Osteocyte (in vitro differentiated cells): ENCODE measurements around the gene SLCO3A1. TPM values are rescaled to one million over a fixed set of nuclear protein-coding genes. Genes with fewer than 3 reads are reported as not detected.
A peak's percentile ranks its signal among the peaks of the same experiment; 100 is the strongest.

ENCODE experiments used
- DNase-seq: peaks from one replicate; pipeline ENCODE4 v3.0.0; 2021; ENCODE audit warnings: mixed read lengths; ENCODE audit not compliant: unreplicated experiment; ENCODE audit errors: extremely low spot score
- H3K27ac Mint-ChIP-seq: one replicate; pipeline ENCODE4 v1.8.0; 2021; ENCODE audit warnings: mild to moderate bottlenecking, mixed read lengths; ENCODE audit not compliant: unreplicated experiment
- H3K27me3 Mint-ChIP-seq: one replicate; pipeline ENCODE4 v1.8.0; 2021; ENCODE audit warnings: mixed read lengths; ENCODE audit not compliant: unreplicated experiment
- H3K36me3 Mint-ChIP-seq: one replicate; pipeline ENCODE4 v1.8.0; 2021; ENCODE audit warnings: mixed read lengths; ENCODE audit not compliant: unreplicated experiment
- H3K4me1 Mint-ChIP-seq: one replicate; pipeline ENCODE4 v1.8.0; 2021; ENCODE audit warnings: mixed read lengths; ENCODE audit not compliant: unreplicated experiment
- H3K4me3 Mint-ChIP-seq: one replicate; pipeline ENCODE4 v1.8.0; 2021; ENCODE audit warnings: mild to moderate bottlenecking, moderate library complexity, mixed read lengths; ENCODE audit not compliant: unreplicated experiment
- H3K9me3 Mint-ChIP-seq: one replicate; pipeline ENCODE4 v1.8.0; 2021; ENCODE audit warnings: mixed read lengths; ENCODE audit not compliant: unreplicated experiment
- total RNA-seq: library from RNA; stranded (reverse); gene quantifications from 2 replicates; pipeline ENCODE4 v1.2.1, GENCODE V29; 2021
- TF ChIP-seq, protein P1 (sequence below): fragments of 200-600 bp; sonication (generic); IDR thresholded peaks from 2 replicates; pipeline ENCODE4 v1.5.0; 2021; ENCODE audit warnings: antibody characterized with exemption, mild to moderate bottlenecking, moderate library complexity

Gene SLCO3A1
- total RNA-seq, 1 donor from 2014 or later = 1.3 TPM

DNA sequence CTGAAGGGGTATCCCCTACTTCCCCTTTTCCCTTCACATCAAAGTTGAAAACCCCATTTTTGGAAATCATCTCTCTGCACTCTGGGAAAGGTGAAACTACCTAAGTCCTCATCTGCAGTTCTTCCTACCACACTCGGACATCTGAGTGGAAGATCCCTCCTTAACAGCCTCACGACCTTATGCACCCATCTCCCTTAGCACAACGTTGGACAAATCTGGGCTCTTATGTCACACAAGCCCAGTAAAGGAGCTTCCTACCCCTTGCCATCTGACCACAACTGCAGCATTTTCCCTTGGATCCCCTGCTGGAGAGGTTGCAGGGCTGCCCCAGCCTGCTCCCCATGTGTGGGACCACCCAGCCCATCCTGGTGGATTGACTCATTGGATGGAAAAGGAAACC lies 288.1 kb downstream of the SLCO3A1 start:
- peak; percentile 71 for DNase-seq
- Mint-ChIP-seq H3K9me3 (peaks cover 4% of the 10 kb centered on the region), H3K4me1 (no peaks in the 10 kb centered on the region), H3K36me3 (no peaks in the 10 kb centered on the region), H3K27me3 (no peaks in the 10 kb centered on the region), H3K27ac (no peak overlapping the region), H3K4me3 (no peak overlapping the region)
- TF ChIP-seq, protein P1, sequence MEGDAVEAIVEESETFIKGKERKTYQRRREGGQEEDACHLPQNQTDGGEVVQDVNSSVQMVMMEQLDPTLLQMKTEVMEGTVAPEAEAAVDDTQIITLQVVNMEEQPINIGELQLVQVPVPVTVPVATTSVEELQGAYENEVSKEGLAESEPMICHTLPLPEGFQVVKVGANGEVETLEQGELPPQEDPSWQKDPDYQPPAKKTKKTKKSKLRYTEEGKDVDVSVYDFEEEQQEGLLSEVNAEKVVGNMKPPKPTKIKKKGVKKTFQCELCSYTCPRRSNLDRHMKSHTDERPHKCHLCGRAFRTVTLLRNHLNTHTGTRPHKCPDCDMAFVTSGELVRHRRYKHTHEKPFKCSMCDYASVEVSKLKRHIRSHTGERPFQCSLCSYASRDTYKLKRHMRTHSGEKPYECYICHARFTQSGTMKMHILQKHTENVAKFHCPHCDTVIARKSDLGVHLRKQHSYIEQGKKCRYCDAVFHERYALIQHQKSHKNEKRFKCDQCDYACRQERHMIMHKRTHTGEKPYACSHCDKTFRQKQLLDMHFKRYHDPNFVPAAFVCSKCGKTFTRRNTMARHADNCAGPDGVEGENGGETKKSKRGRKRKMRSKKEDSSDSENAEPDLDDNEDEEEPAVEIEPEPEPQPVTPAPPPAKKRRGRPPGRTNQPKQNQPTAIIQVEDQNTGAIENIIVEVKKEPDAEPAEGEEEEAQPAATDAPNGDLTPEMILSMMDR = no peak

DNA sequence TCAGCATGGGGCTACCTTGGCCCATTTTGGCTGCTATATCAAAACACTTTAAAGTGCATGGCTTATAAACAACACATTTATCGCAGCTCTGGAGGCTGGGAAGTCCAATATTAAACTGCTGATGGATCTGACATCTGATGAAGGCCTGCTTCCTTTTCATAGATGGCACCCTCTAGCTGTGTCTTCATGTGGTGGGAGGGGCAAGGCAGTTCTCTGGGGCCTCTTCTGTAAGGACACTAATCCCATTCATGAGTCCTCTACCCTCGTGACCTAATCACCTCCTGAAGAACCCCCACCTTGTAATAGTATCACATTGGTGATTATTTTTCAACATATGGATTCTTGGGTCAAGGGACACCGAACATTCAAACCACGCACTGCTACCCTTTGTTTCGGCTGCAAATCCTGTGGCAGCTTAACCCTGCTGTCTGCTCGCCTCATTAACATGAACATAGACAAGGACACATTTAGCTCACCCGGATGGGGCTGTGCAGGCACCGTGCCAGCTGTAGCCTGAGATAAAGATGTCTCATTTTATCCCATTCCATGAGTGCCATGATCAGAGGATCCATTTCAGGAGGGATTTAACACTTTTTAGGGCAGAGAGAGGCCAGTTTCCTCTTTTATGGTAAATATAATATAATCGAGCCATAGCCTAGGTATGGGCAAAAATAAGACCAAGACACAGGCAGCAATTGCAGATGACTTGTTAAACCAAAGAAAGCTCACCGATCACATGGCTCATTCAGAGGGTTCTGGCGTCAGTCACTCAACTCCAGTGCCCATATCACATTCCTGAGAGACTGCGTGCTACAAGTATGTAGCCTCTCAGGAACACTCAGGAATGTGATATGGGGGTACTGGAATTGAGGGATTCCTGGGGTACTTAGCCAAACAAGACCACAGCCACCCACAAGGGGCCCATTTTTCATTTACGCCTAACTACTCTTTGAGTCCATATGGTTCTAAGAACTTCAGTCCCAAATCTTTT lies 289.0 kb downstream of the SLCO3A1 start:
- DNase-seq = no peak
- no peaks in the 10 kb centered on the region for H3K36me3 Mint-ChIP-seq
- H3K4me1 Mint-ChIP-seq = no peaks in the 10 kb centered on the region
- peaks cover 4% of the 10 kb centered on the region for H3K9me3 Mint-ChIP-seq
- H3K27ac Mint-ChIP-seq = no peak overlapping the region
- H3K27me3 Mint-ChIP-seq = no peaks in the 10 kb centered on the region
- H3K4me3 Mint-ChIP-seq = no peak overlapping the region
- TF ChIP-seq, protein P1 = no peak

DNA sequence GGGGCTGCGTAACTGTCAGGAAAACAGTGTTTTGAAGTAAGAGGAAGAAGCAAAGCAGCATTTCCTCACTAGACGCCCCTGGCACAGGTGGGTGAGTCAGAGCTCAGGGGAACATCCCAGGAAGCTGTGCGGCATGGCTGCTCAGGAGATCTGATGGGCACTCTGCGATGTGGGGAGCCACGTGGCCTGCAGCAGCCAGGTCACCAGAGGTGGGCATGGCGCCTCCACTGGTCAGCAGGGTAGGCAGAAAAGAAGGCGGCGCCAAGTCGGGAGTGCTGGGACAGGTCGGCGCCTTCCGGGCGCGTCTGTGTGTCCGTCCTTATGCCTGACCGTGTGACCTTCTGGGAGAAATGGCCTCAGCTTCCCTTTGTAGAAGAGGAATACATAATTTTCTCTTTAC lies 290.3 kb downstream of the SLCO3A1 start:
- no peak overlapping the region for H3K27ac Mint-ChIP-seq
- H3K27me3 Mint-ChIP-seq = no peaks in the 10 kb centered on the region
- no peaks in the 10 kb centered on the region for H3K4me1 Mint-ChIP-seq
- H3K36me3 Mint-ChIP-seq = no peaks in the 10 kb centered on the region
- TF ChIP-seq, protein P1 = no peak
- H3K4me3 Mint-ChIP-seq = no peak overlapping the region
- DNase-seq = no peak
- peaks cover 4% of the 10 kb centered on the region for H3K9me3 Mint-ChIP-seq

DNA sequence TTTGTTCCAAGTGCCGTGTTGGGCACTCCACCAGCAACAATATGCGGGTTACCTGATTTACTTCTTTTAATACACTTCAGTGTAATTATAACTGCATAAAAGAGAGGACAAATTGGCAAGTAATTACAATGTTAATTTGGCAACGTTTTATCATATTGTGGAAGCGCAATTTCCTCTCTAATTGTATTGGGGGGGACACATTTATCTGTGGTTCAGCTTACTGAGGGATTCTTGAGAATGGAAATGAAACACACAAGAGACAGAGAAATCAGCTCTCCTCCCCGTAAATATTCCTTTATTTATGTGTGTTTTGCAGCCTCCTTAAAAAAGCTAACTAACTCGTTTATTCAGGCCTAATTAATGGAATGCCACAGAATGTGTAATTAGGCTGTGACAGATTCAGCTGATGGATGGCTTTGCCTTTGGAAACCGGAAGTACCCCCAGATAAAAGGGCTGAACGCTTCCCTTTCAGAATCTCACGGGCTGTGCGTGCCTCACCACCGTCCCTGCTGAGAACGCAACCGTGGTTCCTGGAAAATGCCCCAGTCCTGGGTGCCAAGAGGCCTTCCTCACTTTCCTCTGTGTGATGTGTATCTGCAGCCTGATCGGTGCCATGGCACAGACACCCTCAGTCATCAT lies 293.1 kb downstream of the SLCO3A1 start:
- Mint-ChIP-seq H3K36me3 (no peaks in the 10 kb centered on the region), H3K9me3 (peaks cover 4% of the 10 kb centered on the region), H3K4me1 (no peaks in the 10 kb centered on the region), H3K4me3 (no peak overlapping the region), H3K27me3 (no peaks in the 10 kb centered on the region), H3K27ac (no peak overlapping the region)
- no peak for DNase-seq
- TF ChIP-seq, protein P1 = no peak

DNA sequence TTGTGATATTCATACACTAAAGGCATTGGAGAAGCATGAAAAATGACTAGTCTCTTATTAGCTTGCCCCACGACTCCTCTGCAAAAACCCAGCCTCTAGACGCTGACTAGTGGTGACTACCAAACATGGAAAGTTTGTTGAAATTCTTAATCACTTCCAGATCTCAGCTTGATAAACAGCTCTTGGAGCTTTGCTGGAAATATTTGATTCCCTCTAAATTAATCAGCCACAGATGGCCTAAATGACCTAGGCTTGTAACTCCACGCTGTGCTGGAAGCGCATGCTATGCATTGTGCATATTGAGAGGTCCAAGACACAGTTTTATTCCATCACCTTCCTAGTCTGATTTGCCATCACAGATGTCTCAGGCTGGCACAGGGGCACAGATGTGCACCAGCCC lies 295.5 kb downstream of the SLCO3A1 start:
- Mint-ChIP-seq H3K27ac (no peak overlapping the region), H3K4me3 (no peak overlapping the region), H3K27me3 (no peaks in the 10 kb centered on the region), H3K9me3 (no peaks in the 10 kb centered on the region), H3K4me1 (no peaks in the 10 kb centered on the region), H3K36me3 (no peaks in the 10 kb centered on the region)
- DNase-seq = no peak
- TF ChIP-seq, protein P1 = no peak
